Osteoblast (primary cell): ENCODE data around the gene DMRT1. TPM values are rescaled to one million over a fixed set of nuclear protein-coding genes. Genes with fewer than 3 reads are reported as not detected.

Source experiments
- DNase-seq: peaks from one replicate; pipeline ENCODE4 v3.0.0; 2011; ENCODE audit warnings: low spot score, mixed read lengths; ENCODE audit not compliant: insufficient read length; ENCODE audit errors: missing footprints
- H2AFZ ChIP-seq: 2 replicates; pipeline ENCODE4 v1.6.0; 2011; ENCODE audit warnings: mild to moderate bottlenecking, low read length
- H3K27ac ChIP-seq: 2 replicates; pipeline ENCODE4 v1.5.1; 2011; ENCODE audit warnings: mild to moderate bottlenecking, low read depth, low read length, moderate library complexity
- H3K27me3 ChIP-seq: 2 replicates; pipeline ENCODE4 v1.6.0; 2012; ENCODE audit warnings: mild to moderate bottlenecking, control low read depth, inconsistent platforms, low read length, moderate library complexity; ENCODE audit not compliant: insufficient read depth
- H3K36me3 ChIP-seq: 2 replicates; pipeline ENCODE4 v1.5.1; 2011; ENCODE audit warnings: mild to moderate bottlenecking, low read length, control low read depth, moderate library complexity; ENCODE audit not compliant: insufficient read depth
- H3K4me1 ChIP-seq: 2 replicates; pipeline ENCODE4 v1.5.1; 2011; ENCODE audit warnings: mild to moderate bottlenecking, low read length, control low read depth, moderate library complexity; ENCODE audit not compliant: insufficient read depth
- H3K4me2 ChIP-seq: 2 replicates; pipeline ENCODE4 v1.6.0; 2011; ENCODE audit warnings: mild to moderate bottlenecking, low read length; ENCODE audit not compliant: insufficient read depth
- H3K4me3 ChIP-seq: fragments of 200-600 bp; sonication (generic); 3 replicates; pipeline ENCODE4 v1.5.1; 2012; ENCODE audit warnings: mild to moderate bottlenecking, low read length, inconsistent platforms; ENCODE audit not compliant: insufficient read depth
- H3K79me2 ChIP-seq: 2 replicates; pipeline ENCODE4 v1.6.0; 2012; ENCODE audit warnings: mild to moderate bottlenecking, low read length, control low read depth, inconsistent platforms; ENCODE audit not compliant: insufficient read depth
- H3K9me3 ChIP-seq: 2 replicates; pipeline ENCODE4 v1.5.1; 2011; ENCODE audit warnings: low read depth, low read length, control low read depth
- H4K20me1 ChIP-seq: 2 replicates; pipeline ENCODE4 v1.6.0; 2012; ENCODE audit warnings: mild to moderate bottlenecking, low read length, control low read depth; ENCODE audit not compliant: insufficient read depth
- total RNA-seq: library from RNA; depleted of rRNA; stranded (reverse); fragments of >200 nt; gene quantifications from 2 replicates; pipeline ENCODE4 v1.2.3, GENCODE V29; 2012
- TF ChIP-seq, protein P1 (sequence below): IDR thresholded peaks from 2 replicates; pipeline ENCODE4 v1.5.1; 2011; ENCODE audit warnings: mild to moderate bottlenecking, low read depth, low read length, moderate library complexity; ENCODE audit errors: extremely low read depth

DMRT1 gene
- total RNA-seq, 1 donor: not detected

DNA sequence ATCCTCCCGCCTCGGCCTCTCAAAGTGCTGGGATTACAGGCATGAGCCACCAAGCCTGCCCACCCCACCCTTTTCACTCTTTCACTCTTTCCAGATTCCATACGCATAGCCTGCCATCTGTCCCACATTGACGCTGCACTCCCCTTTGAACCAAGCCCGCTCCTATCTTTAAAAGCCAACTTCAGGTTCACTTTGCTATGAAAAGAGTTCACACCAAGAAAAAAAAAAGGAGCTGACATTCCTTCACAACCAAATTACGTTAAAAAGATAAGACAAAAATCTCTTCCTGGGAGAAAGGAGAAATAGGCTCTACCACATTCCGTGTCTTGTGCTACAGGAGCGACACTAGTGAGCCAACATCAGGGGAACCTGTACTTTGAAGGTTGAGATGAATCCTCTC, 41.5 kb downstream of the DMRT1 start:
- H3K4me3 ChIP-seq: no peak overlapping the region
- H2AFZ ChIP-seq: no peak overlapping the region
- H3K27ac ChIP-seq: no peak overlapping the region
- TF ChIP-seq, protein P1, sequence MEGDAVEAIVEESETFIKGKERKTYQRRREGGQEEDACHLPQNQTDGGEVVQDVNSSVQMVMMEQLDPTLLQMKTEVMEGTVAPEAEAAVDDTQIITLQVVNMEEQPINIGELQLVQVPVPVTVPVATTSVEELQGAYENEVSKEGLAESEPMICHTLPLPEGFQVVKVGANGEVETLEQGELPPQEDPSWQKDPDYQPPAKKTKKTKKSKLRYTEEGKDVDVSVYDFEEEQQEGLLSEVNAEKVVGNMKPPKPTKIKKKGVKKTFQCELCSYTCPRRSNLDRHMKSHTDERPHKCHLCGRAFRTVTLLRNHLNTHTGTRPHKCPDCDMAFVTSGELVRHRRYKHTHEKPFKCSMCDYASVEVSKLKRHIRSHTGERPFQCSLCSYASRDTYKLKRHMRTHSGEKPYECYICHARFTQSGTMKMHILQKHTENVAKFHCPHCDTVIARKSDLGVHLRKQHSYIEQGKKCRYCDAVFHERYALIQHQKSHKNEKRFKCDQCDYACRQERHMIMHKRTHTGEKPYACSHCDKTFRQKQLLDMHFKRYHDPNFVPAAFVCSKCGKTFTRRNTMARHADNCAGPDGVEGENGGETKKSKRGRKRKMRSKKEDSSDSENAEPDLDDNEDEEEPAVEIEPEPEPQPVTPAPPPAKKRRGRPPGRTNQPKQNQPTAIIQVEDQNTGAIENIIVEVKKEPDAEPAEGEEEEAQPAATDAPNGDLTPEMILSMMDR: no peak
- no peaks in the 10 kb centered on the region for H4K20me1 ChIP-seq
- H3K4me2 ChIP-seq: no peak overlapping the region
- no peaks in the 10 kb centered on the region for H3K27me3 ChIP-seq
- H3K79me2 ChIP-seq: no peaks in the 10 kb centered on the region
- no peak for DNase-seq
- H3K9me3 ChIP-seq: no peaks in the 10 kb centered on the region
- H3K4me1 ChIP-seq: no peaks in the 10 kb centered on the region
- no peaks in the 10 kb centered on the region for H3K36me3 ChIP-seq

DNA sequence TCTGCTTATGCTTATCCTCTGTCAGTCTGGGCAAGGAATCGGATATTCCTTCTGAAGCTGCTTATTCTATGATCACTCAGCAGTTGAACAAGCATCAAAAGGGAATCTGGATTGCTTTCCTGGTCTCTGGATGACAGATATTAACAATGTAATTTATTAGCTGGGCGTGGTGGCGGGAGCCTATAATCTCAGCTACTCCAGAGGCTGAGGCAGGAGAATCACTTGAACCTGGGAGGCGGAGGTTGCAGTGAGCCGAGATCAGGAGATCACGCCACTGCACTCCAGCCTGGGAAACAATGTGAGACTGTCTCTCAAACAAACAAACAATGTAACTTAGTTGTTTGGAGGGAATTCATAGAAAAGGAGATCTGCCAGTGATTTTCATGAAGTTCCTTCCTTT, 45.4 kb downstream of the DMRT1 start:
- Histone ChIP-seq H3K4me1 (no peaks in the 10 kb centered on the region), H3K27me3 (no peaks in the 10 kb centered on the region), H3K36me3 (no peaks in the 10 kb centered on the region), H3K9me3 (no peaks in the 10 kb centered on the region), H3K27ac (no peak overlapping the region), H3K79me2 (no peaks in the 10 kb centered on the region), H3K4me3 (no peak overlapping the region), H3K4me2 (no peak overlapping the region), H4K20me1 (no peaks in the 10 kb centered on the region), H2AFZ (no peak overlapping the region)
- TF ChIP-seq, protein P1: no peak
- DNase-seq: no peak

DNA sequence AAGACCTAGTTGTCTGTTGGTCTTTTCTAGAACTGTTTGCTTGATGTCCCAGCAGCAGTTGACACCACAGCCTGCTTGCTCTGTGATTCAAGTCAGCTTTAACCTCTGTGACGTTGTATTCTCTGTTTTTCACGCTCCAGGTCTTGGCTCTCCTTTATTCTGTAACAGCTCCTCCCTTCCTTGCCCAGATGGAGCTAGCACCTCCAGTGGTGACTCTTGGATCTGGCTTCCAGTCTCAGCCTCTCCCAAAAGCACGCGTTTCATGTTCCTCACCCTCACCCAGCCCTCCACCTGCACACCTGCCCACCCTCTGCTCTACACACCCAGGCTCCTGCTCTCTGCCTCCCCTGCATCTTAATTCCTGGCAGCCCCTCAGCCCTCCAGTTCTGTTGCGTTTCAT, 50.6 kb downstream of the DMRT1 start:
- TF ChIP-seq, protein P1: no peak
- DNase-seq: no peak
- Histone ChIP-seq H3K4me3 (no peak overlapping the region), H4K20me1 (no peaks in the 10 kb centered on the region), H3K27ac (no peak overlapping the region), H3K9me3 (no peaks in the 10 kb centered on the region), H3K79me2 (no peaks in the 10 kb centered on the region), H3K36me3 (no peaks in the 10 kb centered on the region), H3K4me1 (no peaks in the 10 kb centered on the region), H3K27me3 (no peaks in the 10 kb centered on the region), H2AFZ (no peak overlapping the region), H3K4me2 (no peak overlapping the region)

DNA sequence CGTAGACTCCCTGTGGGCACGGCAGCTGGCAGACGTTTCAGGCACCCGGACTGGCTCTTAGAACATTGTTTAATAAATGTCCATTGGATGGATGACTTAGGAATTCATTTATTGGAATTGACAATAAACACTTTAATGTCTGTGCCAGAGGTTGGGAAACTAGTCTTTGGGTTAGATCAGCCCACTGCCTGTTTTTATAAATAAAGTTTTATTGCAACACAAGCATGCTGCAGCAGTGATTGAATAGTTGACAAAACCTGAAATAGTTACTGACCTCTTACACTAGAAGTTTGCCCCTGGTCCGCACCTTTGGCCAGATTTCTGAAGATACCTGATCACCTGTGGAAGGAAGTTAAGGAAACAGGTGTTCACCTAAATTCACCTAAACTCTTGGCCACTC, 51.6 kb downstream of the DMRT1 start:
- TF ChIP-seq, protein P1: no peak
- H3K27ac ChIP-seq: no peak overlapping the region
- no peaks in the 10 kb centered on the region for H3K4me1 ChIP-seq
- H3K4me3 ChIP-seq: no peak overlapping the region
- no peaks in the 10 kb centered on the region for H3K9me3 ChIP-seq
- H3K36me3 ChIP-seq: no peaks in the 10 kb centered on the region
- no peak overlapping the region for H2AFZ ChIP-seq
- H4K20me1 ChIP-seq: no peaks in the 10 kb centered on the region
- no peaks in the 10 kb centered on the region for H3K27me3 ChIP-seq
- no peak for DNase-seq
- no peaks in the 10 kb centered on the region for H3K79me2 ChIP-seq
- no peak overlapping the region for H3K4me2 ChIP-seq
